Inferior parietal cortex (tissue), 1 donor: ENCODE measurements around the gene CELF5.
A peak's percentile ranks its signal among the peaks of the same experiment; 100 is the strongest.
"Not testable (repeated sequence)": the region's sequence is repeated elsewhere in the genome, so short reads cannot be mapped to it uniquely, and the experiment has no call there.

ENCODE experiments used
- DNase-seq: peaks from one replicate; pipeline ENCODE4 v3.0.0-alpha.2; 2016; ENCODE audit errors: extremely low spot score

Gene CELF5

GRCh38 chr19:3322199-3322978 is 97.9 kb downstream of the CELF5 start:
- no peak for DNase-seq

GRCh38 chr19:3323026-3323425 is 98.6 kb downstream of the CELF5 start:
- DNase-seq: no peak

- DNase-seq: no peak
These were observed 99.2 kb downstream of the CELF5 start for GRCh38 chr19:3323658-3324057.

GRCh38 chr19:3324405-3324856 is 100.0 kb downstream of the CELF5 start:
- no peak for DNase-seq

- no peak for DNase-seq
These were observed 101.0 kb downstream of the CELF5 start for GRCh38 chr19:3325451-3325850.

- DNase-seq: no peak
These were observed 104.3 kb downstream of the CELF5 start for GRCh38 chr19:3328743-3329142.

GRCh38 chr19:3330047-3330446 is 105.6 kb downstream of the CELF5 start:
- DNase-seq: no peak

GRCh38 chr19:3332232-3332631 is 107.8 kb downstream of the CELF5 start:
- not testable (repeated sequence) for DNase-seq

- DNase-seq: no peak
These were observed 108.6 kb downstream of the CELF5 start for GRCh38 chr19:3333020-3333583.

GRCh38 chr19:3333662-3334061 is 109.2 kb downstream of the CELF5 start:
- DNase-seq: no peak

GRCh38 chr19:3334749-3335430 is 110.4 kb downstream of the CELF5 start:
- DNase-seq: not testable (repeated sequence)

GRCh38 chr19:3335431-3336350 is 111.2 kb downstream of the CELF5 start:
- DNase-seq: no peak

- no peak for DNase-seq
These were observed 111.9 kb downstream of the CELF5 start for GRCh38 chr19:3336351-3336679.

GRCh38 chr19:3336680-3337523 is 112.4 kb downstream of the CELF5 start:
- peak; percentile 35 for DNase-seq

- DNase-seq: no peak
These were observed 114.2 kb downstream of the CELF5 start for GRCh38 chr19:3338541-3339181.

- no peak for DNase-seq
These were observed 115.9 kb downstream of the CELF5 start for GRCh38 chr19:3340340-3340739.

GRCh38 chr19:3342246-3342645 is 117.8 kb downstream of the CELF5 start:
- no peak for DNase-seq

GRCh38 chr19:3342962-3343361 is 118.5 kb downstream of the CELF5 start:
- not testable (repeated sequence) for DNase-seq

GRCh38 chr19:3343619-3344502 is 119.4 kb downstream of the CELF5 start:
- DNase-seq: peak; percentile 76
